HG02981 (cell line): ENCODE data around the gene MYCN.
"Not testable (repeated sequence)": the region's sequence is repeated elsewhere in the genome, so short reads cannot be mapped to it uniquely, and the experiment has no call there.

Experiments
- ATAC-seq: cut with Tn5 transposase; IDR thresholded peaks from one replicate; pipeline ENCODE4 v1.9.1; 2021; ENCODE audit warnings: mild to moderate bottlenecking, moderate library complexity; ENCODE audit not compliant: unreplicated experiment

The MYCN gene

GRCh38 chr2:15956751-15957736 lies 16.7 kb downstream of the MYCN start:
- no peak for ATAC-seq

DNA sequence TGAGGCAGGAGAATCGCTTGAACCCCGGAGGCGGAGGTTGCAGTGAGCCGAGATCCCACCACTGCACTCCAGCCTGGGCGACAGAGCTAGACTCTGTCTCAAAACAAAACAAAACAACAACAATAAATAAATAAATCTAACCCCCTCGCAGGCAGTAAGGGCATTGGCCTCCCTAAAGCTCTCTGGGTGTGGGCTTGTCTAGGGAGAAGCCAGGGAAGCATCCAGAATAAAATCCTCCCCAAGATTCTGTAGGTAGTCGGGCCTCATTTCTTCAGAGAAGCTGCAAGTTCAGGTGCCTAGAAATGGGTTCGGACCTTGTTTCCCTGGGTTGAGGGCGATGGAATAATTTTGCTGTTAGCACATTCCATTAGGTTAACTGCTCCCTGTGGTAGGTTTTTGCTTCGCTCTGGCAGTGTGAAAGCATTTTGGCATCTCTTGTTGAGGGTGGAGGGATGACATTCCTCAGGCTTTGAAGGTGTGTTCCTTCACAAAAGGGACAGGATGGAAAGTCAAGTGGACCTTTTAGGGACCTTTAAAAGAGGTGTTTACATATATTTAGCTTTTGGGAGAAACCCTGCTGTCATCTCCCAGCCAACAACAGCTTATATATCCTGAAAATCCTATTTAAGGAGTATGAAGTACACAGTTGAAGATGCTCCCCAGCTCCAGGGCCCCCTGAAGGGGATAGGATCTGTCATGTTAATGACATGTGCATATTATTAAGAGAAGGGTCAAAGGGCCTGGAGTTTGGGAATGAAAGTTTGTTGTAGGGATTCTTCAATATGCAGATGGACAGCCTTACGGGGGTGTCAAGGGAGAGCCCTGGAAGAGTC lies 17.7 kb downstream of the MYCN start:
- ATAC-seq: no peak

DNA sequence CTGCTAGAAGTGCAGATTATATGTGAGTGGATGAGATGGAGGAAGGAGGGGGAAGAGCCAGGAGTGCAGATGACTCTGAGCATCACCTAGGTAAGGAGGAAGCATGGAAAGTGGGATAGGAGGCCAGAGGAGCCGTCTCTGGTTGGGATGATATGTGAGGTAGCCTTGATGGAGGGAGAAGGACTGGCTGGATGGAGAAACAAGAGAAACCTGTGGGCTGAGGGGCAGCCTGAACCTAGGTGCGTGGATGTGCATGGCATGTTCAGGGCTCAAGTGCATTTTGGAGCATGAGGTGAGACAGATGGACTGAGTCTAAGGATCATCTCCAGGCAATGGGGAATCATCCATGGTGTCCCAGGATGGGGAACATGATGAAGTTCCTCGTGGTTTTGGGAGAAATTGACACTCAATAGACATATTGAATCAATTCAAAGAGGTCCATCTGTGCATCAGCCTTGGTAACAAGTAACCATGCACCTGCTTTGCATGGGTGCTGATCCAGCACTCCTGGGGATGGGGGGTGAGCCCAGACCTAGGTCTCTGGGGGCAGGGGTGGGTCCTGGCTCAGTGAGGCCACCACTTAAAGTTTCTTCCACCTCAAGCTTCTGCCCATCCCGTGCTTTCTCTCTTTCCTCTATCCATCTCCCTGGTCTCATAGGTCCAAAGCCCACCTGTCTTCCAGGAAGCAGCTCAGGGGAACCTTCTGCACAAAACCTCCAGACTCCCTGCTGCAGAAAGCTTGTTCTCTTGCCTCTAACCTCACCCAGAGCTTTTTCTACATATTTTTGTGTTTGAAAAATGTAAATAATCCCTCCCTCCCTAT lies 19.2 kb downstream of the MYCN start:
- ATAC-seq: no peak

DNA sequence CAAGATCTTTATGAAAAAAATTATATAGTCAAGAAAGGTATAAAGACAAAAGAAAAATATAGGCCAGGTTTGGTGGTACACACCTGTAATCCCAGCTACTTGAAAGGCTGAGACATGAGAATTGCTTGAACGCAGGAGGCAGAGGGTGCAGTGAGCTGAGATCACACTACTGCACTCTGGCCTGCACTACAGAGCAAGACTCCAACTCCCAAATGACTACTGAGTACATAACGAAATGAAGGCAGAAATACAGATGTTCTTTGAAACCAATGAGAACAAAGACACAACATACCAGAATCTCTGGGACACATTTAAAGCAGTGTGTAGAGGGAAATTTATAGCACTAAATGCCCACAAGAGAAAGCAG lies 19.8 kb downstream of the MYCN start:
- not testable (repeated sequence) for ATAC-seq

- ATAC-seq: not testable (repeated sequence)
Observed at GRCh38 chr2:15963109-15963976, 23.0 kb downstream of the MYCN start.

DNA sequence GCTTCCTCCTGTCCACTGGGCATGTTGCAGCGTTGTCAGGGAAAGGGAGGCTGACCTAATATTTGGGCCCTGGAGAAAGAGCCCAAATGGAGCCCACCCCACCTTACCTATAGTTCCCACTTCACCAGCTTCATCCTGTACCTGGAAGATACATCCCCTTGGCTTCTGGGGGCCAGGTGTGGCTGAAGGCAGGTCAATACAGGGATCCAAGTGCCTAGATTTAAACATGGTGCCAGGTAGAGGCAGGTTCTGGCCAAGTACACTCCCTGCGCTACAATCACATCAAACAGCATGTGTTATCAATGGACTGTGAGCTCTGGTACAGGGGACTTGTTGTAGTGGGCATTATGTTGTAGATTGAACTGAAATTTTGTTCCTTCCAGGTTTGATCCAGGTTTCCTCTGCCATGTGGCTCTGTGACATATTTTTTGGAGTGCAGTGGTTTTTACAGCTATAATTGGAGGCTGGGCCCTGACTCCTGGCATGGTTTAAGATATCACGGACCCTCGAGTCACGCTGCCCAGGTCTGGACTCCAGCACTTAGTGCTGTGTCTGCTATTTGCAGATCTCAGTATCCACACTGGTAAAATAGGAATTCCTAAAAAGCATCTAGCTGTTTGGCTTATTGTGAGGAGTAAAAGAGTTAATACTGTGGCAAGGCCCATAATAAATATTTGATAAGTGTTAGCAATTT lies 23.8 kb downstream of the MYCN start:
- no peak for ATAC-seq

DNA sequence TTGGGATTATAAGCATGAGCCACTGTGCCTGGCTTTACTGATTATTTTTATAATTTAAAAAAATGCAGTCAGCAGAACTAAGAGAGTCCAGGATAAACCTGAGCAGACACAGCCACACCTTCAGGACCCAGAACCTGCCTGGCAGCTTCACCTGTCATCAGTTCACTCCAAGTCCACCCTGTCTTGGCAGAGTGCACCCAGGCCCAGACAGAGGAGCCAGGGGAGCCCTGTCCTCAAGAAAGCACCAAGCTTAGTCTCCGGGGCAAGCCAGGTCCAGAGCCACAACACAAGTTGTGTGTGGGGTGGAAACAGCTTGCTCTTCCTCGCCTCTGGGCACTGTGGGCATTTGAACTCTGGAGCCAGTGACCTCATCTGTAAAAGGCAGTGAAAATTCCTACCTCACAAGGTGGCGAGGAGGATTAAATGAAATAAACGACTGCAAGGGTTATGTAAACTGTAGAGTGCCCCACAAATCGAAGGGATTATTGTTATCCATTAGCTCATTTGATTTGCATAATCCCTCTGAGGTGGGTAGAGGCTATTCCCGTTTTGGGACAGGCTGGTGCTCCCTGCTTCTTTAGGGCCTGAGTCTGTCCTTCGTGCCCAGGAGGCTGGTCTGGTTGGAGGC lies 24.7 kb downstream of the MYCN start:
- no peak for ATAC-seq

DNA sequence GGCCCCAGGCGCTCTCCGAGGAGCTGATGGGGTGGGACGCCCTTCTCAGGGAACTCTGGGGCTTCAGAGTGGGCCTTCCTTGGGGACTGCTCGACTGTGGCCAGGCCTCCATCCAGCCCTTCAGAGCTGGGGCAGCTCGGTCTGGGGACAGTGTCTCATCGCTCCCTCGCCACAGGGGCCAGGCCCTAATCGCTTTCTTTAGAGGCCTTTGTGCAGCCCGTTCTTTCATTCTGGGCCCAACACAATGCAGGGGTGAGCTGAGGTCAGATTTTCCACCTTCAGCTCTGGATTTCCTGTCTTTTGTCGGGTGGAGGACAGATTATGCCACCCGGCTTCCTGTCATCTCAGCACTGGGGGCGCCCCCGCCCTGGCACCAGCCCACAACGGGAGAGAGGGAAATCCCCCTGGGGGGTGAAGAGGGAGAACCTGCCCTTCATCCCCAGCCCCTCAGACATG lies 25.2 kb downstream of the MYCN start:
- no peak for ATAC-seq

- no peak for ATAC-seq
Observed at GRCh38 chr2:15967415-15968279, 27.3 kb downstream of the MYCN start.

DNA sequence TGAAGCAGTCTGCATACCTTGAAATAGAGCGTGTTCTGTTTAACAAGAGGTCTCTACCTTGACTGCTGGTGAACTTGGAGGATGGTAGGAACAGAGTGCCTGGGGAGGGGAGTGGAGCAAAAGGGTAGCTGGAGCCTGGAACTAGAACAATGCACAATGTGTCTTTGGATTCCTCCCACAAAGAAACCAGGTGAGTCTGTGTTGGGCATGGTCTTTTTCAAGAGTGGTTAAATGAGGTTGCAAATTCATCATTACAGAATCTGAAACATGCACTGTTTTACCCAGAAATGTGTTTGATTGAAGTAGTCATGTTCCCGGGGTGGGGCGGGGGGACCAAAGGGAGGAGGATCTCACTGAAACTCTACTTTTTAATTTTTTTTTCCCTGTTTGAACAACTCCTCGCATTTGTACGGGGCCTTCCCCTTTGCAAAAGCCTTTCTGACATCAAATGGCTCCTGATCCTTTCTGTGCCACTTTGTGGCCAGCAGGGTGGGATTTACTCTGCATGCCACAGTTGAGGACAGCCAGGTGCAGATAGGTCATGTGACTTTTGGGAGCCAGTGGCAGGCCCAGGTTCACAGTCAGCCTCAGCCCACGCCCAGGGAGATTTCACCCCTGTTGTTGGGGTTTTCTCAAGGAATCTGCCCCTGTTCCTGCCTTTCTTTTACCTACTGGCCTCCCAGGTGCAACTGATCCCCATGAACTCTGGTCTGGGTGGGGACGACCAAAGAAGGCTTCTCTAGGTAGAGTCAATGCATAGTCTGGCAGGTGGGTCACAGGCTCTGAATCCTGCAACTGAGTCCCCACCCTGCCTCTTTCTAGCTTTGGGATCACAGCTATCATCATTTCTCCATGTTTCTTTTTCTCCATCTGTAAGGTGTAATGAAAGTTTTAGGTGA lies 28.2 kb downstream of the MYCN start:
- ATAC-seq: no peak

GRCh38 chr2:15969214-15969613 lies 28.9 kb downstream of the MYCN start:
- no peak for ATAC-seq

- ATAC-seq: no peak
Observed at GRCh38 chr2:15970701-15971100, 30.4 kb downstream of the MYCN start.

DNA sequence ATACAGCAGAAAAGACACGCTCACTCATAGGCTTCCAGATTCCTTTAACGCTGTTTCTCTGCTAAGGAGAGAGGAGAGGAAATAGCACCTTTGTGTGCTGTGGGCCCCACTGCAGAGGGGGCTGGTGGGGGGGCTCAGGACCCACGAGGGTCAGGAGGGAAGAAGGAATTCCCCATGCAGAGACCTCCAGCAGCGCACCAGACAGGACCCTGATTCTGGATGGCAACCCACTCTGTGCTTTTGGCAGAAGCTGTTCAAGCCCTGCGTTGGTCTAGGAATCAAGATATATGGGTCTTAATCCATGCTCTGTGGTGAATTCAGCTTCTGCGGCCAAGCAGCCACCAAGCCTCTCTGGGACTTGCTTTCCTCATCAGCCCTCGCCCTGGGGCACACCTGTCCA lies 31.0 kb downstream of the MYCN start:
- no peak for ATAC-seq

DNA sequence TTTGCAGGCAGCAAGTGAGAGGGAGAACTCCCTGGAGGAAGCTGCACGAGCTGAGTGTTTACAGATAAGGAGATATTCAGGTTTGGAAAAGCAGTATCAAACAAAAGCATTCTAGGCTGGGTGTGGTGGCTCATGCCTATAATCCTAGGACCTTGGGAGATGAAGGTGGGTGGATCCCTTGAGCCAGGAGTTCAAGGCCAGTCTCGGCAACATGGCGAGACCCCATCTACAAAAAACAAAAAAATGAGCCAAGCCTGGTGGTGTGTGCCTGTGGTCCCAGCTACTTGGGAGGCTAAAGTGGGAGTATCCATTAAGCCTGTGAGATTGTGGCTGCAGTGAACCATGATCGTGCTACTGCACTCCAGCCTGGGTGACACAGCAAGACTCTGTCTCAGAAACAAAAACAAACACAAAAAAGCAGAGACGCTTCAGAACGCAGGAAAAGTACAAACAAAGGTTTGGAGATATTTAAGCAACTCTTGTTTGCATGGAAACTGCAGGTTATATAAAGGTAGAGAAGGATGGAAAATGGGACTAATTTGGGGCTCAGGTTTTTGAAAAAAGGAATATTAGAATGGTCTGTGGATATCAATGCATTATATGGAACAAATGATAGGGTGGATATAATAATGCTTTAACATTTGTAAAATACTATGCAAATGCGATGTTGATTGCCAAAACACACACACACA lies 31.6 kb downstream of the MYCN start:
- no peak for ATAC-seq

GRCh38 chr2:15973481-15974401 lies 33.4 kb downstream of the MYCN start:
- no peak for ATAC-seq
